H9 (cell line): ENCODE data around the gene ME3. TPM values are rescaled to one million over a fixed set of nuclear protein-coding genes. Genes with fewer than 3 reads are reported as not detected.

Experiments
- DNase-seq: peaks from one replicate; pipeline ENCODE4 v3.0.0-alpha.2; 2017
- H2AFZ ChIP-seq: one replicate; pipeline ENCODE4 v1.6.1; 2013; ENCODE audit warnings: mild to moderate bottlenecking, low read length, control low read depth, moderate library complexity
- H2AK5ac ChIP-seq: 2 replicates; pipeline ENCODE4 v1.6.1; 2013; ENCODE audit warnings: low read length, control low read depth, mixed read lengths; ENCODE audit not compliant: insufficient read length
- H2BK120ac ChIP-seq: one replicate; pipeline ENCODE4 v1.6.1; 2013; ENCODE audit warnings: low read depth, mild to moderate bottlenecking, low read length, control low read depth, inconsistent platforms; ENCODE audit not compliant: poor library complexity, severe bottlenecking
- H2BK12ac ChIP-seq: 2 replicates; pipeline ENCODE4 v1.6.1; 2013; ENCODE audit warnings: low read length, control low read depth, mixed read lengths, low read depth; ENCODE audit not compliant: insufficient read length
- H2BK15ac ChIP-seq: 2 replicates; pipeline ENCODE4 v1.6.1; 2013; ENCODE audit warnings: low read depth, low read length, control low read depth
- H2BK20ac ChIP-seq: one replicate; pipeline ENCODE4 v1.6.1; 2013; ENCODE audit warnings: low read depth, mild to moderate bottlenecking, low read length, control low read depth, inconsistent platforms; ENCODE audit not compliant: poor library complexity, severe bottlenecking
- H2BK5ac ChIP-seq: 2 replicates; pipeline ENCODE4 v1.6.1; 2013; ENCODE audit warnings: low read length, control low read depth, mixed read lengths; ENCODE audit not compliant: insufficient read length
- H3K14ac ChIP-seq: 2 replicates; pipeline ENCODE4 v1.6.1; 2013; ENCODE audit warnings: low read length, control low read depth; ENCODE audit not compliant: insufficient read depth
- H3K18ac ChIP-seq: 2 replicates; pipeline ENCODE4 v1.6.1; 2013; ENCODE audit warnings: low read depth, mild to moderate bottlenecking, mixed read lengths, low read length, control low read depth; ENCODE audit not compliant: insufficient read length
- H3K23ac ChIP-seq: 2 replicates; pipeline ENCODE4 v1.6.1; 2013; ENCODE audit warnings: low read length, control low read depth, mixed read lengths, low read depth; ENCODE audit not compliant: insufficient read length
- H3K23me2 ChIP-seq: 2 replicates; pipeline ENCODE4 v1.6.1; 2013; ENCODE audit warnings: low read depth, mild to moderate bottlenecking, mixed read lengths, low read length, control low read depth; ENCODE audit not compliant: insufficient read length, poor library complexity, severe bottlenecking
- H3K27ac ChIP-seq: 2 replicates; pipeline ENCODE4 v1.5.1; 2013; ENCODE audit warnings: low read length, control low read depth, mixed read lengths, low read depth; ENCODE audit not compliant: insufficient read length
- H3K27me3 ChIP-seq: 2 replicates; pipeline ENCODE4 v1.6.1; 2013; ENCODE audit warnings: low read length, control low read depth, inconsistent platforms; ENCODE audit not compliant: insufficient read depth
- H3K4ac ChIP-seq: 2 replicates; pipeline ENCODE4 v1.6.1; 2013; ENCODE audit warnings: low read depth, mild to moderate bottlenecking, control low read depth, inconsistent platforms, low read length, moderate library complexity
- H3K4me1 ChIP-seq: 2 replicates; pipeline ENCODE4 v1.6.1; 2013; ENCODE audit warnings: low read length, control low read depth, inconsistent platforms; ENCODE audit not compliant: insufficient read depth
- H3K4me2 ChIP-seq: 2 replicates; pipeline ENCODE4 v1.6.1; 2013; ENCODE audit warnings: low read length, control low read depth, mixed read lengths; ENCODE audit not compliant: insufficient read length, insufficient read depth
- H3K56ac ChIP-seq: 2 replicates; pipeline ENCODE4 v1.6.1; 2013; ENCODE audit warnings: low read depth, mild to moderate bottlenecking, mixed read lengths, low read length, control low read depth; ENCODE audit not compliant: insufficient read length
- H3K79me1 ChIP-seq: 2 replicates; pipeline ENCODE4 v1.6.1; 2013; ENCODE audit warnings: low read depth, mild to moderate bottlenecking, moderate library complexity, low read length, control low read depth, inconsistent platforms; ENCODE audit not compliant: insufficient read depth, poor library complexity, severe bottlenecking
- H3K79me2 ChIP-seq: 2 replicates; pipeline ENCODE4 v1.6.1; 2013; ENCODE audit warnings: low read length, control low read depth, inconsistent platforms; ENCODE audit not compliant: insufficient read depth
- H3K9ac ChIP-seq: 2 replicates; pipeline ENCODE4 v1.6.1; 2013; ENCODE audit warnings: low read length, control low read depth, mixed read lengths; ENCODE audit not compliant: insufficient read length; ENCODE audit errors: extremely low read depth
- H3K9me3 ChIP-seq: one replicate; pipeline ENCODE4 v1.6.1; 2013; ENCODE audit warnings: low read depth, low read length, inconsistent platforms; ENCODE audit not compliant: control insufficient read depth
- H3T11ph ChIP-seq: one replicate; pipeline ENCODE4 v1.6.1; 2013; ENCODE audit warnings: mild to moderate bottlenecking, low read length, control low read depth, inconsistent platforms
- H4K20me1 ChIP-seq: one replicate; pipeline ENCODE4 v1.6.1; 2013; ENCODE audit not compliant: control insufficient read depth, insufficient read length, insufficient read depth
- H4K5ac ChIP-seq: 2 replicates; pipeline ENCODE4 v1.6.1; 2013; ENCODE audit warnings: low read depth, mild to moderate bottlenecking, mixed read lengths, low read length, control low read depth; ENCODE audit not compliant: insufficient read length
- H4K8ac ChIP-seq: replicated peaks from 2 replicates; pipeline ENCODE4 v1.6.1; 2013; ENCODE audit warnings: low read length, control low read depth, mixed read lengths, low read depth; ENCODE audit not compliant: insufficient read length
- H4K91ac ChIP-seq: 2 replicates; pipeline ENCODE4 v1.6.1; 2013; ENCODE audit warnings: low read depth, mild to moderate bottlenecking, moderate library complexity, mixed read lengths, low read length, control low read depth; ENCODE audit not compliant: insufficient read length
- H3K27ac Mint-ChIP-seq, 3 experiments: 2 replicates in 2 of 3; 3 replicates in 1 of 3; pipeline ENCODE4 v1.8.0; 2020 to 2021; ENCODE audit warnings: mixed read lengths in 3 of 3, mild to moderate bottlenecking in 1 of 3, moderate library complexity in 1 of 3
- H3K27me3 Mint-ChIP-seq: 2 replicates; pipeline ENCODE4 v1.8.0; 2021; ENCODE audit warnings: low read depth, mild to moderate bottlenecking, moderate library complexity, mixed read lengths
- H3K36me3 Mint-ChIP-seq, 3 experiments: 2 replicates in 2 of 3; 3 replicates in 1 of 3; pipeline ENCODE4 v1.8.0; 2020 to 2021; ENCODE audit warnings: low read depth in 3 of 3, mixed read lengths in 3 of 3; ENCODE audit not compliant: insufficient read depth in 1 of 3
- H3K4me1 Mint-ChIP-seq, 2 experiments: 2 replicates each; pipeline ENCODE4 v1.8.0; 2020; ENCODE audit warnings: mixed read lengths in 2 of 2
- H3K4me3 Mint-ChIP-seq, 2 experiments: 2 replicates in 1 of 2; 3 replicates in 1 of 2; pipeline ENCODE4 v1.8.0; 2020 to 2021; ENCODE audit warnings: mild to moderate bottlenecking in 2 of 2, mixed read lengths in 2 of 2, moderate library complexity in 1 of 2
- H3K9me3 Mint-ChIP-seq, 2 experiments: 2 replicates in 1 of 2; 3 replicates in 1 of 2; pipeline ENCODE4 v1.8.0; 2020; ENCODE audit warnings: mild to moderate bottlenecking in 2 of 2, mixed read lengths in 2 of 2, moderate library complexity in 1 of 2
- WGBS: extraction: QIAGEN DNeasy Blood & Tissue Kit; methylation state at CpG from one replicate; pipeline ENCODE4 v1.1.7; 2013; ENCODE audit warnings: missing lambda C conversion rate, low lambda C conversion rate, mixed read lengths; ENCODE audit not compliant: insufficient read length; ENCODE audit errors: extremely low coverage; 5-methylcytosine and 5-hydroxymethylcytosine counted together
- total RNA-seq: library from RNA; stranded (reverse); gene quantifications from 2 replicates; pipeline ENCODE4 v1.2.1, GENCODE V29; 2021
- TF ChIP-seq, protein P1 (sequence below): fragments of 200-600 bp; sonication (generic); conservative IDR thresholded peaks from 3 replicates; pipeline ENCODE4 v1.8.0; 2021; ENCODE audit warnings: antibody characterized with exemption, mild to moderate bottlenecking

ME3 gene
- total RNA-seq, 1 experiment from 2014 or later: 2.8 TPM

DNA sequence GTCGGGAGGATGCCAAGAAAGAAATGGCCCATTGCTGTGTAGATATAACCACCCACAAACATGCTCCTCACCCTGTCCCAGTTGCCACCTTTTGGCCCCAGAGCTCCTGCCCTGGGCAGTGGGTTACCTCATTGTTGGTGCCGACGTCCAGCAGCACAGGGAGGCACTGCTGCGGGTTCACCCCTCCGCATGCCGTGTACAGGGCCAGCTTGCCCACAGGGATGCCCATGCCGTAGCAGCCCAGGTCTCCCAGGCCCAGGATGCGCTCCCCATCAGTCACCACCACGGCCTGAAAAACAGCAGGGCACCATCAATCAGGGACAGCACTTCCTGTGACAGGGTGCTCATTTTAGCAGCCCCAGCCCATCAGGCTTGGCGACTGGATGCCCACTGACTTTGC, 174.6 kb downstream of the ME3 start:
- H3K18ac ChIP-seq: no peak overlapping the region
- no peak overlapping the region for H3K23ac ChIP-seq
- H2AFZ ChIP-seq: no peak overlapping the region
- no peak overlapping the region for H2BK20ac ChIP-seq
- H3K27me3 Mint-ChIP-seq: no peaks in the 10 kb centered on the region
- no peaks in the 10 kb centered on the region for H3K9me3 Mint-ChIP-seq
- no peaks in the 10 kb centered on the region for H4K20me1 ChIP-seq
- no peak overlapping the region for H3K4me2 ChIP-seq
- no peak overlapping the region for H3K14ac ChIP-seq
- no peaks in the 10 kb centered on the region for H3K4me1 ChIP-seq
- H3K23me2 ChIP-seq: no peaks in the 10 kb centered on the region
- H3K36me3 Mint-ChIP-seq: no peaks in the 10 kb centered on the region
- H4K8ac ChIP-seq: no peak overlapping the region
- H4K5ac ChIP-seq: no peak overlapping the region
- H3K79me1 ChIP-seq: no peaks in the 10 kb centered on the region
- no peak overlapping the region for H2BK15ac ChIP-seq
- H2BK5ac ChIP-seq: no peak overlapping the region
- no peaks in the 10 kb centered on the region for H3K9me3 ChIP-seq
- TF ChIP-seq, protein P1, sequence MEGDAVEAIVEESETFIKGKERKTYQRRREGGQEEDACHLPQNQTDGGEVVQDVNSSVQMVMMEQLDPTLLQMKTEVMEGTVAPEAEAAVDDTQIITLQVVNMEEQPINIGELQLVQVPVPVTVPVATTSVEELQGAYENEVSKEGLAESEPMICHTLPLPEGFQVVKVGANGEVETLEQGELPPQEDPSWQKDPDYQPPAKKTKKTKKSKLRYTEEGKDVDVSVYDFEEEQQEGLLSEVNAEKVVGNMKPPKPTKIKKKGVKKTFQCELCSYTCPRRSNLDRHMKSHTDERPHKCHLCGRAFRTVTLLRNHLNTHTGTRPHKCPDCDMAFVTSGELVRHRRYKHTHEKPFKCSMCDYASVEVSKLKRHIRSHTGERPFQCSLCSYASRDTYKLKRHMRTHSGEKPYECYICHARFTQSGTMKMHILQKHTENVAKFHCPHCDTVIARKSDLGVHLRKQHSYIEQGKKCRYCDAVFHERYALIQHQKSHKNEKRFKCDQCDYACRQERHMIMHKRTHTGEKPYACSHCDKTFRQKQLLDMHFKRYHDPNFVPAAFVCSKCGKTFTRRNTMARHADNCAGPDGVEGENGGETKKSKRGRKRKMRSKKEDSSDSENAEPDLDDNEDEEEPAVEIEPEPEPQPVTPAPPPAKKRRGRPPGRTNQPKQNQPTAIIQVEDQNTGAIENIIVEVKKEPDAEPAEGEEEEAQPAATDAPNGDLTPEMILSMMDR: no peak
- no peak overlapping the region for H3K56ac ChIP-seq
- no peak overlapping the region for H2BK120ac ChIP-seq
- H4K91ac ChIP-seq: no peak overlapping the region
- H3K4me3 Mint-ChIP-seq: no peak overlapping the region
- H3K79me2 ChIP-seq: no peaks in the 10 kb centered on the region
- H3K27me3 ChIP-seq: no peaks in the 10 kb centered on the region
- no peak overlapping the region for H3K4ac ChIP-seq
- no peak for DNase-seq
- H3K4me1 Mint-ChIP-seq: peaks cover 18 to 20% of the 10 kb centered on the region in 2 experiments
- no peak overlapping the region for H2BK12ac ChIP-seq
- no peak overlapping the region; a peak in 1 of 7 replicates for H3K27ac Mint-ChIP-seq
- H2AK5ac ChIP-seq: no peak overlapping the region
- H3T11ph ChIP-seq: no peak overlapping the region
- no peak overlapping the region for H3K27ac ChIP-seq
- WGBS: no CpG with 5 or more reads among the region's 10 CpGs
- H3K9ac ChIP-seq: no peak overlapping the region
